SK-N-SH (cell line): ENCODE results near the gene CCDC27. TPM values are rescaled to one million over a fixed set of nuclear protein-coding genes. Genes with fewer than 3 reads are reported as not detected.

Experiments
- CTCF ChIA-PET: fragments of 300-600, 350-600 bp; formaldehyde crosslinking; extraction: SDS; loops from one replicate; lab custom pipeline; 2021; lab: Yijun Ruan, JAX
- POLR2A ChIA-PET: fragments of 350-600 bp; sonication (Branson Sonifier 250); formaldehyde crosslinking; extraction: SDS; loops from one replicate; lab custom pipeline; 2020; ENCODE audit warnings: antibody characterized with exemption, inconsistent platforms; lab: Yijun Ruan, JAX
- DNase-seq: peaks from one replicate; pipeline ENCODE4 v3.0.0; 2012
- H2AFZ ChIP-seq: fragments of 200-600 bp; sonication (generic); 2 replicates; pipeline ENCODE4 v1.8.1; 2016; ENCODE audit warnings: antibody characterized with exemption, mild to moderate bottlenecking, low read depth
- H3F3A ChIP-seq: fragments of 200-600 bp; sonication (generic); replicated peaks from 2 replicates; pipeline ENCODE3; 2016; ENCODE audit warnings: antibody characterized with exemption, mild to moderate bottlenecking; ENCODE audit not compliant: insufficient read depth
- H3K27ac ChIP-seq, 2 experiments: fragments of 200-500 bp in 1 of 2; fragments of 200-600 bp in 1 of 2; sonication (Bioruptor generic) in 1 of 2; sonication (generic), shearing (Covaris generic) in 1 of 2; 2 replicates each; pipeline versions ENCODE4 v1.5.1 to v1.6.1; 2014 to 2016; ENCODE audit warnings: low read depth in 2 of 2, inconsistent platforms in 1 of 2, low read length in 1 of 2, mild to moderate bottlenecking in 1 of 2, mixed read lengths in 1 of 2
- H3K27me3 ChIP-seq: fragments of 200-600 bp; sonication (generic), shearing (Covaris generic); 2 replicates; pipeline ENCODE4 v1.6.1; 2016; ENCODE audit warnings: mixed run types; ENCODE audit not compliant: insufficient read depth
- H3K36me3 ChIP-seq, 2 experiments: fragments of 200-500 bp in 1 of 2; fragments of 200-600 bp in 1 of 2; sonication (Bioruptor generic) in 1 of 2; sonication (generic) in 1 of 2; replicated peaks in 1 of 2; 2 replicates each; pipeline versions ENCODE3 to v1.5.1; 2014 to 2016; ENCODE audit warnings: low read length in 1 of 2, mild to moderate bottlenecking in 1 of 2; ENCODE audit not compliant: insufficient read depth in 2 of 2, control insufficient read depth in 1 of 2
- H3K4me1 ChIP-seq, 2 experiments: fragments of 200-500 bp in 1 of 2; fragments of 200-600 bp in 1 of 2; sonication (Bioruptor generic) in 1 of 2; sonication (generic), shearing (Covaris generic) in 1 of 2; 2 replicates each; pipeline versions ENCODE4 v1.5.1 to v1.6.1; 2014 to 2016; ENCODE audit warnings: low read depth in 1 of 2, low read length in 1 of 2, mixed run types in 1 of 2; ENCODE audit not compliant: insufficient read depth in 2 of 2, control insufficient read depth in 1 of 2
- H3K4me2 ChIP-seq: fragments of 200-600 bp; sonication (generic), shearing (Covaris generic); 2 replicates; pipeline ENCODE4 v1.6.1; 2017; ENCODE audit warnings: mixed run types
- H3K4me3 ChIP-seq, 2 experiments: fragments of 200-500 bp in 1 of 2; fragments of 200-600 bp in 1 of 2; sonication (Bioruptor generic) in 1 of 2; sonication (generic), shearing (Covaris generic) in 1 of 2; 2 replicates each; pipeline versions ENCODE4 v1.5.1 to v1.8.1; 2014 to 2016; ENCODE audit warnings: low read depth in 2 of 2, inconsistent platforms in 1 of 2, low read length in 1 of 2, mild to moderate bottlenecking in 1 of 2, mixed read lengths in 1 of 2, moderate library complexity in 1 of 2
- H3K79me2 ChIP-seq: fragments of 200-600 bp; sonication (generic); 2 replicates; pipeline ENCODE4 v1.8.1; 2017; ENCODE audit warnings: mild to moderate bottlenecking; ENCODE audit not compliant: insufficient read depth
- H3K9ac ChIP-seq: fragments of 200-600 bp; sonication (generic); 2 replicates; pipeline ENCODE4 v1.6.1; 2017; ENCODE audit warnings: mixed run types
- H3K9me2 ChIP-seq: fragments of 200-600 bp; sonication (generic); 2 replicates; pipeline ENCODE4 v1.6.1; 2017; ENCODE audit warnings: mixed run types
- H3K9me3 ChIP-seq: fragments of 200-600 bp; sonication (generic); 2 replicates; pipeline ENCODE4 v1.6.1; 2017; ENCODE audit warnings: mixed run types, mild to moderate bottlenecking, moderate library complexity
- H4K20me1 ChIP-seq: fragments of 200-600 bp; sonication (generic); 2 replicates; pipeline ENCODE4 v1.6.1; 2017; ENCODE audit warnings: mild to moderate bottlenecking, mixed run types; ENCODE audit not compliant: insufficient read depth
- CHD2 ChIP-seq: fragments of 150-350 bp; IDR thresholded peaks from 2 replicates; pipeline ENCODE4 v1.6.1; 2018; ENCODE audit warnings: low read length; ENCODE audit not compliant: partially characterized antibody
- GABPA ChIP-seq: IDR thresholded peaks from 2 replicates; pipeline ENCODE4 v1.4.0; 2012; ENCODE audit warnings: low read depth, mild to moderate bottlenecking
- MAX ChIP-seq: IDR thresholded peaks from 2 replicates; pipeline ENCODE4 v1.4.0; 2012; ENCODE audit warnings: low read depth
- RAD21 ChIP-seq: IDR thresholded peaks from 2 replicates; pipeline ENCODE4 v1.6.1; 2012; ENCODE audit warnings: mild to moderate bottlenecking, low read length
- TEAD4 ChIP-seq: IDR thresholded peaks from 2 replicates; pipeline ENCODE4 v1.4.0; 2012; ENCODE audit warnings: mild to moderate bottlenecking, borderline replicate concordance; ENCODE audit not compliant: insufficient read depth
- USF2 ChIP-seq: fragments of 150-350 bp; IDR thresholded peaks from 2 replicates; pipeline ENCODE4 v1.6.1; 2017; ENCODE audit warnings: antibody characterized with exemption, low read length, low read depth, borderline replicate concordance
- YY1 ChIP-seq: IDR thresholded peaks from 2 replicates; pipeline ENCODE4 v1.4.0; 2012; ENCODE audit warnings: low read depth, mild to moderate bottlenecking
- WGBS: methylation state at CpG from one replicate; pipeline ENCODE4 v1.1.6; 2017; ENCODE audit warnings: low lambda C conversion rate; 5-methylcytosine and 5-hydroxymethylcytosine counted together
- polyA plus RNA-seq, 3 experiments: library from polyadenylated mRNA; depleted of rRNA; stranded (reverse); fragments of >200 nt; gene quantifications; 2 replicates each; pipeline ENCODE4 v1.2.3, GENCODE V29; 2012
- TF ChIP-seq, protein P1 (sequence below): IDR thresholded peaks from 2 replicates; pipeline ENCODE4 v1.6.1; 2012; ENCODE audit warnings: mild to moderate bottlenecking, low read depth, low read length, moderate library complexity
- TF ChIP-seq, protein P2 (sequence below): IDR thresholded peaks from 2 replicates; pipeline ENCODE4 v1.4.0; 2012; ENCODE audit warnings: low read depth, borderline replicate concordance
- TF ChIP-seq, protein P3 (sequence below): IDR thresholded peaks from 2 replicates; pipeline ENCODE4; 2012

CCDC27 gene
- polyA plus RNA-seq, 1 of the 3 experiments (the other 2 are of a cell fraction): not detected

DNA sequence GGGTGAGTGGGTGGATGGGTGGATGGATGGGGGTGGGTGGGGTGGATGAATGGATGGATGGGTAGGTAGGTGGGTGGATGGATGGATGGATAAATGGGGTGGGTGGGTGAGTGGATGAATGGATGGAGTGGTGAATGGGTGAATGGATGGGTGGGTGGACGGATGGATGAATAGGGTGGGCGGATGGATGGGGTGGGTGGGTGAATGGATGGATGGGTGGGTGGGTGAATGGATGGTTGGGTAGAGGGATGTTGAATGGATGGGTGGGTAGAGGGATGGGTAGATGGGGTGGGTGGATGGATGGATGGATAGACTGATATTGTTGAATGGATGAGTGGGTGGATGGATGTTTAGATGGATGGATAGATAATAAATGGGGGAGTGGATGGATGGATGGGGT, 26.9 kb upstream of the CCDC27 start:
- 94% methylated on average over 2 of the region's 2 CpGs for WGBS
- POLR2A ChIA-PET: no interaction called here

More for the DNA sequence above, 26.9 kb upstream of the CCDC27 start:
- no peaks in the 10 kb centered on the region for H4K20me1 ChIP-seq
- TF ChIP-seq, protein P1, sequence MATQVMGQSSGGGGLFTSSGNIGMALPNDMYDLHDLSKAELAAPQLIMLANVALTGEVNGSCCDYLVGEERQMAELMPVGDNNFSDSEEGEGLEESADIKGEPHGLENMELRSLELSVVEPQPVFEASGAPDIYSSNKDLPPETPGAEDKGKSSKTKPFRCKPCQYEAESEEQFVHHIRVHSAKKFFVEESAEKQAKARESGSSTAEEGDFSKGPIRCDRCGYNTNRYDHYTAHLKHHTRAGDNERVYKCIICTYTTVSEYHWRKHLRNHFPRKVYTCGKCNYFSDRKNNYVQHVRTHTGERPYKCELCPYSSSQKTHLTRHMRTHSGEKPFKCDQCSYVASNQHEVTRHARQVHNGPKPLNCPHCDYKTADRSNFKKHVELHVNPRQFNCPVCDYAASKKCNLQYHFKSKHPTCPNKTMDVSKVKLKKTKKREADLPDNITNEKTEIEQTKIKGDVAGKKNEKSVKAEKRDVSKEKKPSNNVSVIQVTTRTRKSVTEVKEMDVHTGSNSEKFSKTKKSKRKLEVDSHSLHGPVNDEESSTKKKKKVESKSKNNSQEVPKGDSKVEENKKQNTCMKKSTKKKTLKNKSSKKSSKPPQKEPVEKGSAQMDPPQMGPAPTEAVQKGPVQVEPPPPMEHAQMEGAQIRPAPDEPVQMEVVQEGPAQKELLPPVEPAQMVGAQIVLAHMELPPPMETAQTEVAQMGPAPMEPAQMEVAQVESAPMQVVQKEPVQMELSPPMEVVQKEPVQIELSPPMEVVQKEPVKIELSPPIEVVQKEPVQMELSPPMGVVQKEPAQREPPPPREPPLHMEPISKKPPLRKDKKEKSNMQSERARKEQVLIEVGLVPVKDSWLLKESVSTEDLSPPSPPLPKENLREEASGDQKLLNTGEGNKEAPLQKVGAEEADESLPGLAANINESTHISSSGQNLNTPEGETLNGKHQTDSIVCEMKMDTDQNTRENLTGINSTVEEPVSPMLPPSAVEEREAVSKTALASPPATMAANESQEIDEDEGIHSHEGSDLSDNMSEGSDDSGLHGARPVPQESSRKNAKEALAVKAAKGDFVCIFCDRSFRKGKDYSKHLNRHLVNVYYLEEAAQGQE: no peak
- TF ChIP-seq USF2 (no peak), GABPA (no peak), RAD21 (no peak), YY1 (no peak), TEAD4 (no peak), MAX (no peak), CHD2 (no peak)
- TF ChIP-seq, protein P2, sequence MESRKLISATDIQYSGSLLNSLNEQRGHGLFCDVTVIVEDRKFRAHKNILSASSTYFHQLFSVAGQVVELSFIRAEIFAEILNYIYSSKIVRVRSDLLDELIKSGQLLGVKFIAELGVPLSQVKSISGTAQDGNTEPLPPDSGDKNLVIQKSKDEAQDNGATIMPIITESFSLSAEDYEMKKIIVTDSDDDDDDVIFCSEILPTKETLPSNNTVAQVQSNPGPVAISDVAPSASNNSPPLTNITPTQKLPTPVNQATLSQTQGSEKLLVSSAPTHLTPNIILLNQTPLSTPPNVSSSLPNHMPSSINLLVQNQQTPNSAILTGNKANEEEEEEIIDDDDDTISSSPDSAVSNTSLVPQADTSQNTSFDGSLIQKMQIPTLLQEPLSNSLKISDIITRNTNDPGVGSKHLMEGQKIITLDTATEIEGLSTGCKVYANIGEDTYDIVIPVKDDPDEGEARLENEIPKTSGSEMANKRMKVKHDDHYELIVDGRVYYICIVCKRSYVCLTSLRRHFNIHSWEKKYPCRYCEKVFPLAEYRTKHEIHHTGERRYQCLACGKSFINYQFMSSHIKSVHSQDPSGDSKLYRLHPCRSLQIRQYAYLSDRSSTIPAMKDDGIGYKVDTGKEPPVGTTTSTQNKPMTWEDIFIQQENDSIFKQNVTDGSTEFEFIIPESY: no peak
- TF ChIP-seq, protein P3, sequence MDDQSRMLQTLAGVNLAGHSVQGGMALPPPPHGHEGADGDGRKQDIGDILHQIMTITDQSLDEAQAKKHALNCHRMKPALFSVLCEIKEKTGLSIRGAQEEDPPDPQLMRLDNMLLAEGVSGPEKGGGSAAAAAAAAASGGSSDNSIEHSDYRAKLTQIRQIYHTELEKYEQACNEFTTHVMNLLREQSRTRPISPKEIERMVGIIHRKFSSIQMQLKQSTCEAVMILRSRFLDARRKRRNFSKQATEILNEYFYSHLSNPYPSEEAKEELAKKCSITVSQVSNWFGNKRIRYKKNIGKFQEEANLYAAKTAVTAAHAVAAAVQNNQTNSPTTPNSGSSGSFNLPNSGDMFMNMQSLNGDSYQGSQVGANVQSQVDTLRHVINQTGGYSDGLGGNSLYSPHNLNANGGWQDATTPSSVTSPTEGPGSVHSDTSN: no peak
- H3K27ac ChIP-seq: no peak overlapping the region
- no peaks in the 10 kb centered on the region for H3K9me3 ChIP-seq
- no peaks in the 10 kb centered on the region for H3K27me3 ChIP-seq
- no peaks in the 10 kb centered on the region for H3K9me2 ChIP-seq
- no peak overlapping the region for H3K4me2 ChIP-seq
- no peaks in the 10 kb centered on the region for H3K79me2 ChIP-seq
- DNase-seq: no peak
- H3F3A ChIP-seq: no peaks in the 10 kb centered on the region
- no peaks in the 10 kb centered on the region for H3K36me3 ChIP-seq
- H2AFZ ChIP-seq: no peak overlapping the region
- H3K4me1 ChIP-seq: peaks cover 0 to 23% of the 10 kb centered on the region in 2 experiments; a peak in 1 of 4 replicates
- no peak overlapping the region for H3K9ac ChIP-seq
- no peak overlapping the region for H3K4me3 ChIP-seq
- CTCF ChIA-PET: interaction anchor here (0.9 to 16.2 kb wide), 17 partner anchors 9 to 106 kb away, joined by 4 to 369 read pairs (median 10); partner anchors contain the start of genes TP73 and TPRG1L
